NCI-H2196 treated with DMSO at 0.1 percent for 48 hours (cell line): Measurements from ENCODE around the gene ZBTB17.
"Not testable (repeated sequence)": the region's sequence is repeated elsewhere in the genome, so short reads cannot be mapped to it uniquely, and the experiment has no call there.

Experiments
- DNase-seq: peaks from one replicate; lab custom pipeline; 2025; ENCODE audit not compliant: unreplicated experiment; lab: John Stamatoyannopoulos, UW

Gene ZBTB17

DNA sequence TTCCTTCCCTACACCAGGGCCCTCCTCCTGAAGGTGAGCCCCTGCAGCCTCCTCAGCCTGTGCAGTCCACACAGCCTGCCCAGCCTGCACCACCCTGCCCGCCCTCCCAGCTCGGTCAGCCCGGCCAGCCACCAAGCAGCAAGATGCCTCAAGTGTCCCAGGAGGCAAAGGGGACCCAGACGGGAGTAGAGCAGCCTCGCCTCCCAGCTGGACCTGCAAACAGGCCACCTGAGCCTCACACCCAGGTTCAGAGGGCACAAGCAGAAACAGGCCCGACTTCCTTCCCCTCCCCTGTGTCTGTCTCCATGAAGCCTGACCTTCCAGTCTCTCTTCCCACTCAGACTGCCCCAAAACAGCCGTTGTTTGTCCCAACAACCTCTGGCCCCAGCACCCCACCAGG is 38.8 kb downstream of the ZBTB17 start:
- DNase-seq: no peak

DNA sequence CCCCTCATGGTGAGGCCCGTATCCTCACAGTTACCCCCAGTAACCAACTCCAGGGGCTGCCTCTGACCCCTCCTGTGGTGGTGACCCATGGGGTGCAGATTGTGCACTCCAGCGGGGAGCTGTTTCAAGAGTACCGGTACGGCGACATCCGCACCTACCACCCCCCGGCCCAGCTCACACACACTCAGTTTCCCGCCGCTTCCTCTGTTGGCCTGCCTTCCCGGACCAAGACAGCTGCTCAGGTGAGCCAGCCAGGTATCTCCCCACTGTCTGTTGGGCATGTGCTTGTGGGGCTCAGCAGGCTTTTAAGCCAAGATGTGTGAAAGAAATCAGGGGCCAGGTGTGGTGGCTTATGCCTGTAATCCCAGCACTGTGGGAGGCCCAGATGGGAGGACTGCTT is 39.9 kb downstream of the ZBTB17 start:
- DNase-seq: no peak

DNA sequence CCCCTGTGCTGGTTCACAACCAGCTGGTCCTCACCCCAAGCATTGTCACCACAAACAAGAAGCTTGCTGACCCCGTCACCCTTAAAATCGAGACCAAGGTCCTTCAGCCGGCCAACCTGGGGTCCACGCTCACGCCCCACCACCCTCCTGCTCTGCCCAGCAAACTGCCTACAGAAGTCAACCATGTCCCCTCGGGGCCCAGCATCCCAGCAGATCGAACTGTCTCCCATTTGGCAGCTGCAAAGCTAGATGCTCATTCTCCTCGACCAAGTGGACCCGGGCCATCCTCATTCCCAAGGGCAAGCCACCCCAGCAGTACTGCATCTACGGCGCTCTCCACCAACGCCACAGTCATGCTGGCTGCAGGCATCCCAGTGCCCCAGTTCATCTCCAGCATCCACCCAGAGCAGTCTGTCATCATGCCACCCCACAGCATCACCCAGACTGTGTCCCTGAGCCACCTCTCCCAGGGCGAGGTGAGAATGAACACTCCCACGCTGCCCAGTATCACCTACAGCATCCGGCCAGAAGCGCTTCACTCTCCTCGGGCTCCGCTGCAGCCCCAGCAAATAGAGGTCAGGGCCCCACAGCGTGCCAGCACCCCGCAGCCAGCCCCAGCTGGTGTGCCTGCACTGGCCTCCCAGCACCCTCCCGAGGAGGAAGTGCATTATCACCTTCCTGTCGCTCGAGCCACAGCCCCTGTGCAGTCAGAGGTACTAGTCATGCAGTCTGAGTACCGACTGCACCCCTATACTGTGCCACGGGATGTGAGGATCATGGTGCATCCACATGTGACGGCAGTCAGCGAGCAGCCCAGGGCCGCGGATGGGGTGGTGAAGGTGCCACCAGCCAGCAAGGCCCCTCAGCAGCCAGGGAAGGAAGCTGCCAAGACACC is 40.6 kb downstream of the ZBTB17 start:
- DNase-seq: no peak

DNA sequence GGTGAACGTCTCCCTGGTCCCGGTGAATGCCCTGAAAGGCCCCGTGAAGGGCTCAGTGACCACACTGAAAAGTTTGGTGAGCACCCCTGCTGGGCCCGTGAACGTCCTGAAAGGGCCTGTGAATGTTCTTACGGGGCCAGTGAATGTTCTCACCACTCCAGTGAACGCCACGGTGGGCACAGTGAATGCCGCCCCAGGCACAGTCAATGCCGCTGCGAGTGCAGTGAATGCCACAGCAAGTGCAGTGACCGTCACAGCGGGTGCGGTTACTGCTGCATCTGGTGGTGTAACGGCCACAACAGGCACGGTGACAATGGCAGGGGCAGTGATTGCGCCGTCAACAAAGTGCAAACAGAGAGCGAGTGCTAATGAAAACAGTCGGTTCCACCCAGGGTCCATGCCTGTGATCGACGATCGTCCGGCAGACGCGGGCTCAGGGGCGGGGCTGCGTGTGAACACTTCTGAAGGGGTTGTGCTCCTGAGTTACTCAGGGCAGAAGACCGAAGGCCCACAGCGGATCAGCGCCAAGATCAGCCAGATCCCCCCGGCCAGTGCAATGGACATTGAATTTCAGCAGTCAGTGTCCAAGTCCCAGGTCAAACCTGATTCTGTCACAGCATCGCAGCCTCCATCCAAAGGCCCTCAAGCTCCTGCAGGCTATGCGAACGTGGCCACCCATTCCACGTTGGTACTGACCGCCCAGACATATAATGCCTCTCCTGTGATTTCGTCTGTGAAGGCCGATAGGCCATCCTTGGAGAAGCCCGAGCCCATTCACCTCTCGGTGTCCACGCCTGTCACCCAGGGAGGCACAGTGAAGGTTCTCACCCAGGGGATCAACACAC is 41.5 kb downstream of the ZBTB17 start:
- no peak for DNase-seq

DNA sequence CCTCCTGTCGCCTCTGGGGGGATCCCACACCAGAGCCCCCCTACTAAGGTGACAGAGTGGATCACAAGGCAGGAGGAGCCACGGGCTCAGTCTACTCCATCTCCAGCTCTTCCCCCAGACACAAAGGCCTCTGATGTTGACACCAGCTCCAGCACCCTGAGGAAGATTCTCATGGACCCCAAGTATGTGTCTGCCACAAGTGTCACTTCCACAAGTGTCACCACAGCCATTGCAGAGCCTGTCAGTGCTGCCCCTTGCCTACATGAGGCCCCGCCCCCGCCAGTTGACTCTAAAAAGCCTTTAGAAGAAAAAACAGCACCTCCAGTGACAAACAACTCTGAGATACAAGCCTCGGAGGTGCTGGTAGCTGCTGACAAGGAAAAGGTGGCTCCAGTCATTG is 42.2 kb downstream of the ZBTB17 start:
- no peak for DNase-seq

DNA sequence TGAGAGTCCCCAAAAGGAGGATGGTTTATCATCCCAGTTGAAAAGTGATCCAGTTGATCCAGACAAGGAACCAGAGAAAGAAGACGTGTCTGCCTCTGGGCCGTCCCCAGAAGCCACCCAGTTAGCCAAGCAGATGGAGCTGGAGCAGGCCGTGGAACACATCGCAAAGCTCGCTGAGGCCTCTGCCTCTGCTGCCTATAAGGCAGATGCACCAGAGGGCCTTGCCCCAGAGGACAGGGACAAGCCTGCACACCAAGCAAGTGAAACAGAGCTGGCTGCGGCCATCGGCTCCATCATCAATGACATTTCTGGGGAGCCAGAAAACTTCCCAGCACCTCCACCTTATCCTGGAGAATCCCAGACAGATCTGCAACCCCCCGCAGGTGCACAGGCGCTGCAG is 43.3 kb downstream of the ZBTB17 start:
- DNase-seq: no peak

DNA sequence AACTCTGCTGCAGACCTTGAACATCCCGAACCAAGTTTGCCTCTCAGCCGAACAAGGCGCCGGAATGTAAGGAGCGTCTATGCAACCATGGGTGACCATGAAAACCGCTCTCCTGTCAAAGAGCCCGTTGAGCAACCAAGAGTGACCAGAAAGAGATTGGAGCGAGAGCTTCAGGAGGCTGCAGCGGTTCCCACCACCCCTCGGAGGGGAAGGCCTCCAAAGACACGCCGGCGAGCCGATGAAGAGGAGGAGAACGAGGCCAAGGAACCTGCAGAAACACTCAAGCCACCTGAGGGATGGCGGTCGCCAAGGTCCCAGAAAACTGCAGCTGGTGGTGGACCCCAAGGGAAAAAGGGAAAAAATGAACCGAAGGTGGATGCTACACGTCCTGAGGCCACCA is 44.0 kb downstream of the ZBTB17 start:
- DNase-seq: no peak

DNA sequence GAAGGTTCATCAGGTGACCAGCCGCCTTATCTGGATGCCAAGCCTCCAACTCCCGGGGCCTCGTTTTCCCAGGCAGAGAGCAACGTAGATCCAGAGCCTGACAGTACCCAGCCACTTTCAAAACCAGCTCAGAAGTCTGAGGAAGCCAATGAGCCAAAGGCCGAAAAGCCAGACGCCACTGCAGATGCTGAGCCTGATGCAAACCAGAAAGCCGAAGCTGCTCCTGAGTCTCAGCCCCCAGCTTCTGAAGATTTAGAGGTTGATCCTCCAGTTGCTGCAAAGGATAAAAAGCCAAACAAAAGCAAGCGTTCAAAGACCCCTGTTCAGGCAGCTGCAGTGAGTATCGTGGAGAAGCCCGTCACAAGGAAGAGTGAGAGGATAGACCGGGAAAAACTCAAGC is 44.5 kb downstream of the ZBTB17 start:
- no peak for DNase-seq

DNA sequence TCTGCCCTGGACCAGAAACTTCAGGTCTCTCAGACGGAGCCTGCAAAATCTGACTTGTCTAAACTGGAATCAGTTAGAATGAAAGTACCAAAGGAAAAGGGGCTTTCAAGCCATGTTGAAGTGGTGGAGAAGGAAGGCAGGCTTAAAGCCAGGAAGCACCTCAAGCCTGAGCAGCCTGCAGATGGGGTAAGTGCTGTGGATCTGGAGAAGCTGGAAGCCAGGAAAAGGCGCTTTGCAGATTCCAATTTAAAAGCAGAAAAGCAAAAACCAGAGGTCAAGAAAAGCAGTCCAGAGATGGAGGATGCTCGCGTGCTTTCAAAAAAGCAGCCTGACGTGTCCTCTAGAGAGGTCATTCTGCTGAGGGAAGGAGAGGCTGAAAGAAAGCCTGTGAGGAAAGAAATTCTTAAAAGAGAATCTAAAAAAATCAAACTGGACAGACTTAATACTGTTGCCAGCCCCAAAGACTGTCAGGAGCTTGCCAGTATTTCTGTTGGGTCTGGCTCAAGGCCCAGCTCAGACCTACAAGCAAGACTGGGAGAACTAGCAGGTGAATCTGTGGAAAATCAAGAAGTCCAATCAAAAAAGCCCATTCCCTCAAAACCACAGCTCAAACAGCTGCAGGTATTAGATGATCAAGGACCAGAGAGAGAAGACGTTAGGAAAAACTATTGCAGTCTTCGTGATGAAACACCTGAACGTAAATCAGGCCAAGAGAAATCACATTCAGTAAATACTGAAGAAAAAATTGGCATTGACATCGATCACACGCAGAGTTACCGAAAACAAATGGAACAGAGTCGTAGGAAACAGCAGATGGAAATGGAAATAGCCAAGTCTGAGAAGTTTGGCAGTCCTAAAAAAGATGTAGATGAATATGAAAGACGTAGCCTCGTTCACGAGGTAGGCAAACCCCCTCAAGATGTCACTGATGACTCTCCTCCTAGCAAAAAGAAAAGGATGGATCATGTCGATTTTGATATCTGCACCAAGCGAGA is 46.6 kb downstream of the ZBTB17 start:
- no peak for DNase-seq

DNA sequence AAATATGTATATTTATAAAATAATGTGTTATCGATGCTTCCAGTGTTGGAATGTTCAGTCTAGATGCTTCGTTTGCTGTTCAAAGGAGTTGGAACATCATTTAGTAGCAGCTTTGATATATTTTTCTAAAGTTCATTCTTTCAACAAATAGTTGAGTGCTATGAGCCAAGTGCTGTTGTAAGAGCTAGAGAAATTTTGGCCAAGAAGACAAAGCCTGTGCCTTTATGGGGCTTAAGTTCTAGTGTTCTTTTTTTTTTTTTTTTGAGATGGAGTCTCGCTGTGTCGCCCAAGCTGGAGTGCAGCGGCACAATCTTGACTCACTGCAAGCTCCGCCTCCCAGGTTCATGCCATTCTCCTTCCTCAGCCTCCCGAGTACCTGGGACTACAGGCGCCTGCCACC is 49.5 kb downstream of the ZBTB17 start:
- DNase-seq: not testable (repeated sequence)

DNA sequence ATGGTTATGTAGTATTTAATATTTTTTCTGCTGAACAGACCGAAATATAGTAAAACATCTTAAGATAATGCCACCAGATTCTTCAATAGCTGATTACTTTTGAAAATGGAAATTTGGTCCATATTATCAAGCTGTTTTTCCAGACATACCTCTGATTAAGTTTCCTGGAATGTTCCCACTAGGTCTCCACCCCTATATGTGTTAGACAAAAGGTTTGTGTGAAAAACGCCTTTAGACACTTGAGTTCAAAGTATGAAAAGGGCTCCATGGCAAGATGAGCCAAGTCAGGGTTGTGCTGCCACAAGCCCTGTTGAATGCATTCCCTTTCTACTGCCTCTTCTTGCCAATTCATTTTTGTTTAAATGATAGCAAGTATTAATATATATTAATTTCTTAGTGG is 52.7 kb downstream of the ZBTB17 start:
- DNase-seq: no peak

DNA sequence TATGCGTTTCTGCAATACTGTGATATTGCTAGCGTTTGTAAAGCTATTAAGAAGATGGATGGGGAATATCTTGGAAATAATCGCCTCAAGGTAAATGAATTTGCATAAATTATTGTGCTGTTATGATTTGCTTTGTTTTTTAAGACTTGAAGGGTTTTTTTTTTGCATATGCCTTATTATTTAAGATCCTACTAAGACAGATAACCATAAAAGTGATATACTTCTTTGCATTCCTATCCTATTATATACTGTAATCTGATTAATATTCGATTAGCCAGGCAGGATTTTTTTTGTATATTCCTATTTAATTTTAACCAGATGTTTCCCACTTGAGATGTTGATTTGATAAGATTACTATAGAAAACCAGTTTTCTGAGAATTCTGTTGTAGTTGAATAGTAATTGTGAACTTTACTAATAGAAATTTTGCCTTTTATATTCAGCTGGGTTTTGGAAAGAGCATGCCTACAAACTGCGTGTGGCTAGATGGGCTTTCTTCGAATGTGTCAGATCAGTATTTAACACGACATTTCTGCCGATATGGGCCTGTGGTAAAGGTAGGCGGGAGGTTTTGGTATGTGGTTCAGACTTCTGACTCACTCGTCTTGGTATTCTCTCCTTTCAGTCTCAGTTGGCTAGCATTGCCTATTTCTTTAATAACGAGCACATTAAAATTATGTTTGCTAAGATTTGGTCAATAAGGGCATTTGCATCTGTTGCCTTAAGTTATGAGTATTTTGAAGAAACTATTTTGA is 56.8 kb downstream of the ZBTB17 start:
- no peak for DNase-seq

DNA sequence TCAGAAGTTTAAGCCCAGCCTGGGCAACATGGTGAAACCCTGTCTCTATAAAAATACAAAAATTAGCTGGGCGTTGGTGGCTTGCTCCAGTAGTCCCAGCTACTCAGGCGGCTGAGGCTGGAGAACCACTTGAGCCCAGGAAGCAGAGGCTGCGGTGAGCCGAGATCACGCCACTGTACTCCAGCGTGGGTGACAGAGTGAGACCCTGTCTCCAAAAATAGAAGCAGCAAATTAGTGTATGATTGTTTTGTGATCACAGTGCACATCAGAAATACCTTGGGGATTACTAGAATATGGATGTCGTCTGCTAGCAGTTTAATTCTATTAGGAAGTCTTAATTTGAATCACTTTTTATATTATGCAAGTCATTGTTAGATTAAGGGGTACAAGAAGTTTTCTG is 59.0 kb downstream of the ZBTB17 start:
- DNase-seq: no peak

DNA sequence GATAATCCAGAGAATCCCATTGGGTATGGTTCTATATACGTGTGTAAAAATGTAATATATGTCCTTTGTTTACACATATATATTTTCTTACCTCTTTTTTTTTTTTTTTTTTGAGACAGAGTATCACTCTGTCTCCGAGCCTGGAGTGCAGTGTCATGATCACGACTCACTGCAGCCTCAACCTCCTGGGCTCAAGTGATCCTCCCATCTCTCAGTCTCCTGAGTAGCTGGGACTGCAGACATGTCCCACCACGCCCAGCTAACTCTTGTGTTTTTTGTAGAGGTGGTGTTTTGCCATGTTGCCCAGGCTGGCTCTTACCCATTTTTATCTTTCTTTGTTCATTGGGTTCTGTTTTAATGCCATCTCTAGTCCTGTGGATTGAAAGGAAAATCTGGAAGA is 59.5 kb downstream of the ZBTB17 start:
- no peak for DNase-seq

DNA sequence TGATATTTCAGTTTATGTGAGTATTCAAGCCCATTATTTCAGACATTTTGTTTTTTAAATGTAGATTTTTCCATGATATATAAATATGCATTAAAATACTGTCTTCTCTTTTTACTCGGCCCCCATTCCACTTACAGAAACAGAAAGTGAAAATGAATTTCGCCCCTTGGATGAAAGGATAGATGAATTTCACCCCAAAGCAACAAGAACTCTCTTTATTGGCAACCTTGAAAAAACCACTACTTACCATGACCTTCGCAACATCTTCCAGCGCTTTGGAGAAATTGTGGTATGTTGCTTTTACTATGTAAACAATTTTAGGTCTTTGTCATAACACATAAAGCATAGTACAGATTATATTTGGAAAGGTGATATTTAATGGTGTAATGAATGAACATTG is 59.9 kb downstream of the ZBTB17 start:
- no peak for DNase-seq

DNA sequence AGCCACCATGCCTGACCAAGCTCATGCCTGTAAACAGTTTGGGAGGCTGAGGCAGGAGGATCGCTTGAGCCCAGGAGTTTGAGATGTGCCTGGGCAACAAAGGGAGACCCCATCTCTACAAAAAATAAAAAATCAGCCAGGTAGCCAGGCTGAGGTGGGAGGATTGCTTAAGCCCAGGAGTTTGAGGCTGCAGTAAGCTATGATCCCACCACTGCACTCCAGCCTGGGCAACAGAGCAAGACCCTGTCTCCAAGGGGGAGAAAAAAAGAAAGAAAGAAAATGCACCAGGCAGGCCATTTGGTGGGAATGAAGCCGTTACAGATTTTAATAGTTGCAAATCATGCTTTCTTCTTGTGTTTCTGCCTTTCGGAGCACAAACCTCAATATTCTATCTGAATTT is 62.3 kb downstream of the ZBTB17 start:
- DNase-seq: not testable (repeated sequence)

DNA sequence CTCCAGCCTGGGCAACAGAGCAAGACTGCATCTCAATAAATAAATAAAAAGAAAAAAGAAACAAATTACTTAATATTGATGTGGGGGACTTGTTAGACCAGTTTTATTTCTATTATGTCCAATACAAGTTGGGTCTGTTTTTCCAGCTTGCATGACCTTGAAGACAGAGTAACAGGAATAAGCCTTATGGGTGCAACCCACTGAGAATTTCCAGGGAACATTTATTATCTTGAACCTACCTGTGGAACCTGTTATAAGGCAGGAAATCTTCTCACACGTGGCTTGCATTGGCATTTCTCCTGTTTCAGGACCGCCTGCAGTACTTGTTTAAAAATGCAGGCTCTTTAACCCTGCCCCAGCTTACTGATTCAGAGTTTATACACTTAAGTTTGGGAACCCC is 64.0 kb downstream of the ZBTB17 start:
- DNase-seq: no peak

DNA sequence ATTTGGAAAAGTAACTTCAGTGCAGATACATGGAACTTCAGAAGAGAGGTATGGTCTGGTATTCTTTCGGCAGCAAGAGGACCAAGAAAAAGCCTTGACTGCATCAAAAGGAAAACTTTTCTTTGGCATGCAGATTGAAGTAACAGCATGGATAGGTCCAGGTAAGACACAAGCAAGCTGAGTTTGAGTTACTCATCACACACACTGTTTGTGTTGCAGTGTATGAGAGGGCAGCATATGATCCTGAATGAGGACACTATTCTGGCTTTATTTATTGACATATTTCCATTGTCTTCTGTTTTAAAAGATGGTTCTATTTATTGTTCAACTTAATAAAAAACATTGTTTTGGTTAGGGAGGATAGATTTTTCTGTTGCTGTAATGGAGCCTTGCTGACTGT is 64.8 kb downstream of the ZBTB17 start:
- no peak for DNase-seq

DNA sequence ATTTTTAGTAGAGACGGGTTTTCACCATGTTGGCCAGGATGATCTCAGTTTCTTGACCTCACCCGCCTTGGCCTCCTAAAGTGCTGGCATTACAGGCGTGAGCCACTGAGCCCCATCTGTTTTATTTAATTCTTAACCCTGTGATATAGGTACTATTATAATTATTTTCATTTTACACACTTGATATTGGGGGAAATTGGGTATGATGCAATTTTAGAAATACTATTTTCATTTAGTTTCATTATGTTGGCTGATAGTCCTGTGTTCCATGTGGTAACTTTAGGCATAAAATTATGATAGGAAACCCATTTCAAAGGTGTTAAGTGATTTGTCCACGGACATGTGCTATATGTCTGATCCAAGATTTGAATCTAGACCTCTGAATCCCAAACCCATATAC is 67.3 kb downstream of the ZBTB17 start:
- DNase-seq: no peak

DNA sequence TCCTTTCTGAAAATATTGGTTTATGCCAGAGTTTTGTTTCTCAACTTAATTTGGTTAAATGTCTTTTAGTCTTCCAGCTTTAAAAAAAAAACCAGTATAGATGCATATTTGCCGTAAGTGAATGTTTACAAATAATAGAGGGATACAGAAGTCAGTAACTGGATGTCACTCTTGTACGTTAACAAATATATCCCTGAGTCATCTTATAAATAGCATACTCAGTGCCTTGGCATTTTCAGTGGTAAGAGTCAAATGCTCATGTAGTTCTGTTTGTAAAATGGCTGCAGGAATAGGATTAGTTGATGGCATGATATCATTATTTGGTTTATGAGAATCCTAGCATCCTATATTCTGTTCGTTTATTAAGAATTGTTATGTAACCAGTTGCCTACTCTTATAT is 73.0 kb downstream of the ZBTB17 start:
- no peak for DNase-seq
